Calu3 (cell line): ENCODE results near the gene APBA2. TPM values are rescaled to one million over a fixed set of nuclear protein-coding genes. Genes with fewer than 3 reads are reported as not detected.

Experiments used
- BruUV-seq: library from RNA; stranded (reverse); fragments of 400-500 nt; replicated peaks from 2 replicates; lab custom pipeline; 2021; lab: Mats Ljungman, UMichigan
- CTCF ChIA-PET: fragments of 300-600 bp; sonication (Branson Sonifier 250); formaldehyde crosslinking; loops from one replicate; lab custom pipeline; 2022; ENCODE audit warnings: antibody characterized with exemption; lab: Charles Lee
- DNase-seq: peaks from one replicate; pipeline ENCODE4 v3.0.0; 2022
- H3K27ac Mint-ChIP-seq: one replicate; pipeline ENCODE4 v1.8.0; 2022; ENCODE audit warnings: mixed read lengths; ENCODE audit not compliant: unreplicated experiment
- H3K27me3 Mint-ChIP-seq: one replicate; pipeline ENCODE4 v1.8.0; 2022; ENCODE audit warnings: mixed read lengths; ENCODE audit not compliant: unreplicated experiment
- H3K36me3 Mint-ChIP-seq: one replicate; pipeline ENCODE4 v1.8.0; 2022; ENCODE audit warnings: mild to moderate bottlenecking, moderate library complexity, mixed read lengths; ENCODE audit not compliant: insufficient read depth, unreplicated experiment
- H3K4me1 Mint-ChIP-seq: one replicate; pipeline ENCODE4 v1.8.0; 2022; ENCODE audit warnings: mild to moderate bottlenecking, low read depth, mixed read lengths; ENCODE audit not compliant: unreplicated experiment
- H3K4me3 Mint-ChIP-seq: one replicate; pipeline ENCODE4 v1.8.0; 2022; ENCODE audit warnings: mild to moderate bottlenecking, low read depth, moderate library complexity, mixed read lengths; ENCODE audit not compliant: unreplicated experiment
- H3K9me3 Mint-ChIP-seq: one replicate; pipeline ENCODE4 v1.8.0; 2022; ENCODE audit warnings: low read depth, mixed read lengths; ENCODE audit not compliant: unreplicated experiment
- intact Hi-C: fragments of 100-400 bp; cut with micrococcal nuclease; formaldehyde crosslinking; loops from one replicate; pipeline ENCODE4 v1.10.0; 2022; ENCODE audit not compliant: unreplicated experiment
- total RNA-seq: library from RNA; stranded (reverse); gene quantifications from 2 replicates; pipeline ENCODE4 v1.2.3, GENCODE V29; 2022
- TF ChIP-seq, protein P1 (sequence below): fragments of 200-600 bp; IDR thresholded peaks from one replicate; pipeline ENCODE4 v1.8.0; 2022; ENCODE audit warnings: antibody characterized with exemption; ENCODE audit not compliant: unreplicated experiment

Gene APBA2
- total RNA-seq, 1 experiment from 2014 or later = not detected

DNA sequence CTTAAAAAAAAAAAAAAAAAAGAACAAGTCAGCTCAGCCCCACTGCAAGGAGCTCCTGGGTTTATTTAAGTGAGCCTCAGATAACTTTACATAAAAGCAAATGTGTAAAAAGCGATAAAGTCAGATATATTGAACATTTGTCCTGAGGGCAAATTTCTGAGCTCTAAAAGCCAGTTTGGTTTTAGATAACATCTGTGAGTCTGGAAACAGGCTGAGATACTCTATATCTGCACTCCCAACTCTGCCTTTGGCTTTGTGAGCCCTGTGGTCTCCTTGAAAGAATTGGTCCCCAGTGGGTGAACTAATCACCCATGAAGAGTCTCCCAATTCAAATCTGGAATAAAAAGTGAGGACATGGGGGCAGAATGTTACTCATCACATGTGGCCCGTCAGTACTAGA lies 104.6 kb downstream of the APBA2 start:
- Mint-ChIP-seq H3K9me3 (no peaks in the 10 kb centered on the region), H3K27ac (no peak overlapping the region), H3K4me1 (no peaks in the 10 kb centered on the region), H3K27me3 (no peaks in the 10 kb centered on the region), H3K36me3 (no peaks in the 10 kb centered on the region), H3K4me3 (no peak overlapping the region)
- no peak for DNase-seq
- BruUV-seq = no TSS peak
- TF ChIP-seq, protein P1, sequence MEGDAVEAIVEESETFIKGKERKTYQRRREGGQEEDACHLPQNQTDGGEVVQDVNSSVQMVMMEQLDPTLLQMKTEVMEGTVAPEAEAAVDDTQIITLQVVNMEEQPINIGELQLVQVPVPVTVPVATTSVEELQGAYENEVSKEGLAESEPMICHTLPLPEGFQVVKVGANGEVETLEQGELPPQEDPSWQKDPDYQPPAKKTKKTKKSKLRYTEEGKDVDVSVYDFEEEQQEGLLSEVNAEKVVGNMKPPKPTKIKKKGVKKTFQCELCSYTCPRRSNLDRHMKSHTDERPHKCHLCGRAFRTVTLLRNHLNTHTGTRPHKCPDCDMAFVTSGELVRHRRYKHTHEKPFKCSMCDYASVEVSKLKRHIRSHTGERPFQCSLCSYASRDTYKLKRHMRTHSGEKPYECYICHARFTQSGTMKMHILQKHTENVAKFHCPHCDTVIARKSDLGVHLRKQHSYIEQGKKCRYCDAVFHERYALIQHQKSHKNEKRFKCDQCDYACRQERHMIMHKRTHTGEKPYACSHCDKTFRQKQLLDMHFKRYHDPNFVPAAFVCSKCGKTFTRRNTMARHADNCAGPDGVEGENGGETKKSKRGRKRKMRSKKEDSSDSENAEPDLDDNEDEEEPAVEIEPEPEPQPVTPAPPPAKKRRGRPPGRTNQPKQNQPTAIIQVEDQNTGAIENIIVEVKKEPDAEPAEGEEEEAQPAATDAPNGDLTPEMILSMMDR = no peak
- intact Hi-C loops = no loop called here
- CTCF ChIA-PET = no interaction called here

DNA sequence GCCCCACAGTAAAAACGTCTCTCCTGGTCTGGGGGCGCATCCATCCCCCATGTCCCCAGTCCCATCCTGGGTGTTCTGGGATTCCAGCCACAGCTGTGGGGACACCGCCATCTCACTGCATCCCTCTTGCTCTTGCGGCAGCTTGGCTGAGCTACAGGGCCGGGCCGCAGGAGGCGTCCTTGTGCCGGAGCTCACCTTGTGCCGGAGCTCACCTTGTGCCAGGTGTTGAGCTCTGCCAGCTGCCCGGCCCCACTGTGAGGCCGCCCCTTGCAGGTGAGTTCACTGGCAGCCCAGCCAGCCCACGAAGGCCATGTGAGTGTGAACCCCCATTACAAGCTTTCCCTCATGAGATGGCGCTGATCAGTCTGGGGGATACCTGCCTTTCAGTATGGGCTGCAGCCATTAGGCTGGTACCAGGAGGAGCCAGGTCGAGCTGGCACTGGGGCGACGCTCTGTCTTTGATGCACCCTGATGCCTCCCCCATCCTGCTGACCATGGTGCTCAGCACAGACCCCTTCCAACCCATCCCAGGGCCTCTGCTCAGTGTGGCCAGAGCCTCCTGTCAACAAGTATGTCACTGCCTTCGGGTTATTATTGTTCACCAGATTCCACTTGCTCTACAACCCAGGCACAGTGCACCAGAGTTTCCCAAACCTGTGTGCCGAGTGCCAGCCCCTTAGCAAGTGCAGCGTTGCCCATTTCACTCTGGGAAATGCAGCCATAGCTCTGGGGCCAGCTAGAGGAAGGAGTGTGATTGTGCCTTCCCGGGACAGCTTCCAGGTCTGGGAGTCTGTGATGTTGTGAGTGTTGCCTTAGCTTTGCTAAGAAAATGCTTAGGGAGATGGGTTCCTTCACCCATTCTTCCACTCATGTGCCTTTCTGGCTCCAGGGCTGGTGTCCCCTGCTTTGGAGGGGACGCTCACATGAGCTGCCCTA lies 105.7 kb downstream of the APBA2 start:
- no peaks in the 10 kb centered on the region for H3K9me3 Mint-ChIP-seq

GRCh38 chr15:28992336-28992864 lies 106.6 kb downstream of the APBA2 start:
- DNase-seq = no peak
- BruUV-seq = no TSS peak
- CTCF ChIA-PET = no interaction called here
- H3K9me3 Mint-ChIP-seq = no peaks in the 10 kb centered on the region
- H3K27me3 Mint-ChIP-seq = no peaks in the 10 kb centered on the region
- no peaks in the 10 kb centered on the region for H3K4me1 Mint-ChIP-seq
- TF ChIP-seq, protein P1 = no peak
- no peak overlapping the region for H3K27ac Mint-ChIP-seq
- no peaks in the 10 kb centered on the region for H3K36me3 Mint-ChIP-seq
- intact Hi-C loops = no loop called here
- no peak overlapping the region for H3K4me3 Mint-ChIP-seq

More for the DNA sequence above, 105.7 kb downstream of the APBA2 start:
- Mint-ChIP-seq H3K4me3 (no peak overlapping the region), H3K27me3 (no peaks in the 10 kb centered on the region), H3K4me1 (no peaks in the 10 kb centered on the region), H3K27ac (no peak overlapping the region), H3K36me3 (no peaks in the 10 kb centered on the region)
- intact Hi-C loops = no loop called here
- DNase-seq = no peak
- BruUV-seq = no TSS peak
- CTCF ChIA-PET = no interaction called here
- TF ChIP-seq, protein P1 = no peak

GRCh38 chr15:28993051-28993719 lies 107.4 kb downstream of the APBA2 start:
- no peak overlapping the region for H3K4me3 Mint-ChIP-seq
- no peak for DNase-seq
- CTCF ChIA-PET = no interaction called here
- TF ChIP-seq, protein P1 = no peak
- H3K27me3 Mint-ChIP-seq = no peaks in the 10 kb centered on the region
- no peaks in the 10 kb centered on the region for H3K36me3 Mint-ChIP-seq
- BruUV-seq = no TSS peak
- no peaks in the 10 kb centered on the region for H3K9me3 Mint-ChIP-seq
- H3K27ac Mint-ChIP-seq = no peak overlapping the region
- intact Hi-C loops = no loop called here
- no peaks in the 10 kb centered on the region for H3K4me1 Mint-ChIP-seq
